ENCODE measurements around the gene SORBS2. TPM values are rescaled to one million over a fixed set of nuclear protein-coding genes. Genes with fewer than 3 reads are reported as not detected.

The SORBS2 gene
- total RNA-seq, 1 experiment from 2014 or later, result 0.34 TPM

GRCh38 chr4:185794637-185795036 lies 17.4 kb downstream of the SORBS2 start:
- no peak overlapping the region for H3K4me2 ChIP-seq (ENCODE audit: low read length)
- H3K27me3 ChIP-seq (ENCODE audit: insufficient read depth, low read length), result no peaks in the 10 kb centered on the region
- H3K36me3 ChIP-seq (ENCODE audit: control insufficient read depth in 1 of 2, insufficient read depth in 2 of 2, low read length in 2 of 2), result no peaks in the 10 kb centered on the region
- CTCF ChIA-PET, result no interaction called here
- TF ChIP-seq POLR2AphosphoS5 (IDR thresholded peaks at IDR 0.05; ENCODE audit: low read depth, low read length), result no peak
- TF ChIP-seq FOSL1 (IDR thresholded peaks at IDR 0.05; ENCODE audit: low read depth), result no peak
- no peak for TF ChIP-seq CBX3 (IDR thresholded peaks at IDR 0.05; ENCODE audit: low read depth)
- TF ChIP-seq ZNF274 (IDR thresholded peaks at IDR 0.05; ENCODE audit: low read depth, low read length), result no peak
- no peak for TF ChIP-seq EGR1 (IDR thresholded peaks at IDR 0.05; ENCODE audit: low read depth)
- TF ChIP-seq ELF1 (IDR thresholded peaks at IDR 0.05; ENCODE audit: borderline replicate concordance, low read depth), result no peak
- no peak for TF ChIP-seq ZFX (IDR thresholded peaks at IDR 0.05)
- no peak for TF ChIP-seq JUND (IDR thresholded peaks at IDR 0.05)
- TF ChIP-seq POLR2A (IDR thresholded peaks at IDR 0.05; ENCODE audit: borderline replicate concordance, extremely low read depth, insufficient read depth, insufficient read length), result no peak
- TF ChIP-seq EZH2phosphoT487 (IDR thresholded peaks at IDR 0.05; ENCODE audit: borderline replicate concordance), result no peak
- H2AFZ ChIP-seq (ENCODE audit: low read depth, low read length, poor library complexity, severe bottlenecking), result no peak overlapping the region
- H4K20me1 ChIP-seq (ENCODE audit: insufficient read depth), result no peaks in the 10 kb centered on the region
- no peaks in the 10 kb centered on the region for H3K9me2 ChIP-seq (ENCODE audit: insufficient read depth)
- H3K79me2 ChIP-seq (ENCODE audit: insufficient read depth, low read length), result no peaks in the 10 kb centered on the region
- H3K9ac ChIP-seq (ENCODE audit: low read length), result no peak overlapping the region
- no TSS peak for BruUV-seq (replicated peaks)
- ATAC-seq, result no peak
- intact Hi-C loops (cut with micrococcal nuclease), result no loop called here
- H3K4me3 ChIP-seq (replicated peaks in 1 of 2; ENCODE audit: low read depth in 1 of 2, low read length in 2 of 2), result no peak overlapping the region
- H3K27ac ChIP-seq (ENCODE audit: low read depth, low read length), result no peak overlapping the region
- RAD21 ChIA-PET (ENCODE audit: low non-redundant PET in 1 of 2, low total read pairs in 2 of 2, uncharacterized antibody in 2 of 2, unreplicated experiment in 2 of 2), result no interaction called here
- H3K9me3 ChIP-seq (ENCODE audit: control insufficient read depth in 1 of 2, insufficient read depth in 1 of 2, low read depth in 1 of 2, low read length in 2 of 2), result no peaks in the 10 kb centered on the region
- peaks cover 3 to 9% of the 10 kb centered on the region in 2 experiments; a peak in 2 of 4 replicates for H3K4me1 ChIP-seq (ENCODE audit: control insufficient read depth in 1 of 2, insufficient read depth in 2 of 2, low read length in 2 of 2)
- DNase-seq (ENCODE audit: low read depth, low spot score), result no peak
- POLR2A ChIA-PET, result no interaction called here

- BruUV-seq (replicated peaks), result no TSS peak
- Histone ChIP-seq H3K36me3 (ENCODE audit: control insufficient read depth in 1 of 2, insufficient read depth in 2 of 2, low read length in 2 of 2) (no peaks in the 10 kb centered on the region), H2AFZ (ENCODE audit: low read depth, low read length, poor library complexity, severe bottlenecking) (no peak overlapping the region), H3K4me1 (ENCODE audit: control insufficient read depth in 1 of 2, insufficient read depth in 2 of 2, low read length in 2 of 2) (peaks cover 3 to 9% of the 10 kb centered on the region in 2 experiments; a peak in 2 of 4 replicates), H4K20me1 (ENCODE audit: insufficient read depth) (no peaks in the 10 kb centered on the region), H3K9me3 (ENCODE audit: control insufficient read depth in 1 of 2, insufficient read depth in 1 of 2, low read depth in 1 of 2, low read length in 2 of 2) (no peaks in the 10 kb centered on the region), H3K79me2 (ENCODE audit: insufficient read depth, low read length) (no peaks in the 10 kb centered on the region), H3K27me3 (ENCODE audit: insufficient read depth, low read length) (no peaks in the 10 kb centered on the region), H3K4me2 (ENCODE audit: low read length) (no peak overlapping the region), H3K9me2 (ENCODE audit: insufficient read depth) (no peaks in the 10 kb centered on the region), H3K9ac (ENCODE audit: low read length) (no peak overlapping the region), H3K27ac (ENCODE audit: low read depth, low read length) (no peak overlapping the region), H3K4me3 (replicated peaks in 1 of 2; ENCODE audit: low read depth in 1 of 2, low read length in 2 of 2) (no peak overlapping the region)
- intact Hi-C loops (cut with micrococcal nuclease), result no loop called here
- DNase-seq (ENCODE audit: low read depth, low spot score) (no peak), ATAC-seq (no peak)
- POLR2A ChIA-PET, result no interaction called here
- RAD21 ChIA-PET (ENCODE audit: low non-redundant PET in 1 of 2, low total read pairs in 2 of 2, uncharacterized antibody in 2 of 2, unreplicated experiment in 2 of 2), result no interaction called here
- CTCF ChIA-PET, result no interaction called here
- TF ChIP-seq MAX (IDR thresholded peaks at IDR 0.05) (no peak), CEBPB (IDR thresholded peaks at IDR 0.05; ENCODE audit: low read depth) (no peak), EZH2 (IDR thresholded peaks at IDR 0.05) (no peak), ELF1 (IDR thresholded peaks at IDR 0.05; ENCODE audit: borderline replicate concordance, low read depth) (no peak), JUND (IDR thresholded peaks at IDR 0.05) (no peak), SIN3A (IDR thresholded peaks at IDR 0.05; ENCODE audit: low read depth) (no peak), TCF7L2 (IDR thresholded peaks at IDR 0.05; ENCODE audit: borderline replicate concordance, extremely low read depth, insufficient read depth, insufficient read length) (no peak), POLR2A (IDR thresholded peaks at IDR 0.05; ENCODE audit: borderline replicate concordance, extremely low read depth, insufficient read depth, insufficient read length) (no peak)
- TF ChIP-seq, protein P1, sequence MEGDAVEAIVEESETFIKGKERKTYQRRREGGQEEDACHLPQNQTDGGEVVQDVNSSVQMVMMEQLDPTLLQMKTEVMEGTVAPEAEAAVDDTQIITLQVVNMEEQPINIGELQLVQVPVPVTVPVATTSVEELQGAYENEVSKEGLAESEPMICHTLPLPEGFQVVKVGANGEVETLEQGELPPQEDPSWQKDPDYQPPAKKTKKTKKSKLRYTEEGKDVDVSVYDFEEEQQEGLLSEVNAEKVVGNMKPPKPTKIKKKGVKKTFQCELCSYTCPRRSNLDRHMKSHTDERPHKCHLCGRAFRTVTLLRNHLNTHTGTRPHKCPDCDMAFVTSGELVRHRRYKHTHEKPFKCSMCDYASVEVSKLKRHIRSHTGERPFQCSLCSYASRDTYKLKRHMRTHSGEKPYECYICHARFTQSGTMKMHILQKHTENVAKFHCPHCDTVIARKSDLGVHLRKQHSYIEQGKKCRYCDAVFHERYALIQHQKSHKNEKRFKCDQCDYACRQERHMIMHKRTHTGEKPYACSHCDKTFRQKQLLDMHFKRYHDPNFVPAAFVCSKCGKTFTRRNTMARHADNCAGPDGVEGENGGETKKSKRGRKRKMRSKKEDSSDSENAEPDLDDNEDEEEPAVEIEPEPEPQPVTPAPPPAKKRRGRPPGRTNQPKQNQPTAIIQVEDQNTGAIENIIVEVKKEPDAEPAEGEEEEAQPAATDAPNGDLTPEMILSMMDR (IDR thresholded peaks at IDR 0.05 in 2 of 3, conservative IDR thresholded peaks at IDR 0.05 in 1 of 3; ENCODE audit: borderline replicate concordance in 1 of 3, insufficient read depth in 1 of 3, low read depth in 2 of 3, low read length in 2 of 3), result no peak
- TF ChIP-seq, protein P2, sequence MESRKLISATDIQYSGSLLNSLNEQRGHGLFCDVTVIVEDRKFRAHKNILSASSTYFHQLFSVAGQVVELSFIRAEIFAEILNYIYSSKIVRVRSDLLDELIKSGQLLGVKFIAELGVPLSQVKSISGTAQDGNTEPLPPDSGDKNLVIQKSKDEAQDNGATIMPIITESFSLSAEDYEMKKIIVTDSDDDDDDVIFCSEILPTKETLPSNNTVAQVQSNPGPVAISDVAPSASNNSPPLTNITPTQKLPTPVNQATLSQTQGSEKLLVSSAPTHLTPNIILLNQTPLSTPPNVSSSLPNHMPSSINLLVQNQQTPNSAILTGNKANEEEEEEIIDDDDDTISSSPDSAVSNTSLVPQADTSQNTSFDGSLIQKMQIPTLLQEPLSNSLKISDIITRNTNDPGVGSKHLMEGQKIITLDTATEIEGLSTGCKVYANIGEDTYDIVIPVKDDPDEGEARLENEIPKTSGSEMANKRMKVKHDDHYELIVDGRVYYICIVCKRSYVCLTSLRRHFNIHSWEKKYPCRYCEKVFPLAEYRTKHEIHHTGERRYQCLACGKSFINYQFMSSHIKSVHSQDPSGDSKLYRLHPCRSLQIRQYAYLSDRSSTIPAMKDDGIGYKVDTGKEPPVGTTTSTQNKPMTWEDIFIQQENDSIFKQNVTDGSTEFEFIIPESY (IDR thresholded peaks at IDR 0.05; ENCODE audit: extremely low read depth, insufficient replicate concordance, low read length), result no peak
Observed at GRCh38 chr4:185793716-185794115, 18.3 kb downstream of the SORBS2 start.
